ENCODE measurements around the gene ORM1.

ORM1 gene

GRCh38 chr9:114366334-114367128 is 43.6 kb downstream of the ORM1 start:
- DNase-seq (ENCODE audit: low read depth), result no peak

- DNase-seq (ENCODE audit: low read depth), result no peak
Observed at GRCh38 chr9:114367366-114367765, 44.5 kb downstream of the ORM1 start.

- no peak for DNase-seq (ENCODE audit: low read depth)
Observed at GRCh38 chr9:114367772-114368569, 45.1 kb downstream of the ORM1 start.

GRCh38 chr9:114369216-114370130 is 46.6 kb downstream of the ORM1 start:
- DNase-seq (ENCODE audit: low read depth), result no peak

- DNase-seq (ENCODE audit: low read depth), result no peak
Observed at GRCh38 chr9:114370251-114370967, 47.5 kb downstream of the ORM1 start.

- no peak for DNase-seq (ENCODE audit: low read depth)
Observed at GRCh38 chr9:114370968-114371320, 48.0 kb downstream of the ORM1 start.

GRCh38 chr9:114371343-114371944 is 48.5 kb downstream of the ORM1 start:
- DNase-seq (ENCODE audit: low read depth), result no peak

GRCh38 chr9:114371973-114372917 is 49.3 kb downstream of the ORM1 start:
- no peak for DNase-seq (ENCODE audit: low read depth)

- DNase-seq (ENCODE audit: low read depth), result peak; percentile 71
Observed at GRCh38 chr9:114372921-114373448, 50.1 kb downstream of the ORM1 start.

GRCh38 chr9:114373960-114374730 is 51.2 kb downstream of the ORM1 start:
- DNase-seq (ENCODE audit: low read depth), result no peak

GRCh38 chr9:114374936-114375335 is 52.0 kb downstream of the ORM1 start:
- no peak for DNase-seq (ENCODE audit: low read depth)

GRCh38 chr9:114375386-114376175 is 52.7 kb downstream of the ORM1 start:
- no peak for DNase-seq (ENCODE audit: low read depth)
